GM23338 (cell line): ENCODE data around the gene POLR2B. TPM values are rescaled to one million over a fixed set of nuclear protein-coding genes. Genes with fewer than 3 reads are reported as not detected.

Experiments used
- ATAC-seq: fragments of 200-7000 bp; cut with Tn5 transposase; 3 replicates; pipeline ENCODE4 v1.9.1; 2020
- DNase-seq: peaks from one replicate; pipeline ENCODE4 v3.0.0-alpha.2; 2015; ENCODE audit warnings: low spot score
- H2AFZ ChIP-seq: fragments of 200-600 bp; sonication (generic); 2 replicates; pipeline ENCODE4 v1.8.0; 2016; ENCODE audit warnings: antibody characterized with exemption, mild to moderate bottlenecking, moderate library complexity
- H3F3A ChIP-seq: fragments of 200-600 bp; sonication (generic); replicated peaks from 2 replicates; pipeline ENCODE4 v1.8.0; 2017; ENCODE audit warnings: antibody characterized with exemption, mixed run types, low read depth
- H3K27ac ChIP-seq: fragments of 200-600 bp; sonication (generic); 2 replicates; pipeline ENCODE4 v1.6.1; 2016; ENCODE audit warnings: low read depth
- H3K27me3 ChIP-seq: fragments of 200-600 bp; sonication (generic); 2 replicates; pipeline ENCODE4 v1.8.0; 2016; ENCODE audit warnings: mild to moderate bottlenecking, mixed run types, moderate library complexity; ENCODE audit not compliant: insufficient read depth
- H3K36me3 ChIP-seq: fragments of 200-600 bp; sonication (generic); 2 replicates; pipeline ENCODE4 v1.8.0; 2016; ENCODE audit warnings: mild to moderate bottlenecking; ENCODE audit not compliant: insufficient read depth
- H3K4me1 ChIP-seq: fragments of 200-600 bp; sonication (generic); 2 replicates; pipeline ENCODE4 v1.8.0; 2016; ENCODE audit warnings: mild to moderate bottlenecking, moderate library complexity; ENCODE audit not compliant: insufficient read depth
- H3K4me2 ChIP-seq: fragments of 200-600 bp; sonication (generic); 2 replicates; pipeline ENCODE4 v1.7.1; 2017; ENCODE audit warnings: mixed run types
- H3K4me3 ChIP-seq: fragments of 200-600 bp; sonication (generic); 2 replicates; pipeline ENCODE4 v1.6.1; 2016; ENCODE audit warnings: mixed run types
- H3K79me2 ChIP-seq: fragments of 200-600 bp; sonication (generic); replicated peaks from 2 replicates; pipeline ENCODE4 v1.8.0; 2017; ENCODE audit warnings: mild to moderate bottlenecking; ENCODE audit not compliant: insufficient read depth
- H3K9me2 ChIP-seq: fragments of 200-600 bp; sonication (generic); 2 replicates; pipeline ENCODE4 v1.8.0; 2017; ENCODE audit not compliant: insufficient read depth
- H4K20me1 ChIP-seq: fragments of 200-600 bp; sonication (generic); replicated peaks from 2 replicates; pipeline ENCODE4 v1.8.0; 2017; ENCODE audit warnings: mild to moderate bottlenecking; ENCODE audit not compliant: insufficient read depth
- H3K27ac Mint-ChIP-seq: 2 replicates; pipeline ENCODE4 v1.8.0; 2020; ENCODE audit warnings: inconsistent platforms, mild to moderate bottlenecking, moderate library complexity, mixed read lengths
- H3K27me3 Mint-ChIP-seq: 3 replicates; pipeline ENCODE4 v1.8.0; 2022; ENCODE audit warnings: low read depth, mild to moderate bottlenecking, moderate library complexity, mixed read lengths, inconsistent platforms; ENCODE audit not compliant: insufficient read depth, poor library complexity
- H3K36me3 Mint-ChIP-seq: 3 replicates; pipeline ENCODE4 v1.8.0; 2021; ENCODE audit warnings: low read depth, mild to moderate bottlenecking, inconsistent platforms, moderate library complexity, mixed read lengths
- H3K4me1 Mint-ChIP-seq: 3 replicates; pipeline ENCODE4 v1.8.0; 2020; ENCODE audit warnings: mild to moderate bottlenecking, inconsistent platforms, mixed read lengths
- H3K4me3 Mint-ChIP-seq: 3 replicates; pipeline ENCODE4 v1.8.0; 2021; ENCODE audit warnings: moderate library complexity, mild to moderate bottlenecking, inconsistent platforms, mixed read lengths
- H3K9me3 Mint-ChIP-seq: 3 replicates; pipeline ENCODE4 v1.8.0; 2020; ENCODE audit warnings: moderate library complexity, mild to moderate bottlenecking, inconsistent platforms, mixed read lengths
- CREB1 ChIP-seq: fragments of 250-450 bp; sonication (Bioruptor Pico); IDR thresholded peaks from 2 replicates; pipeline ENCODE4 v1.5.0; 2020; ENCODE audit warnings: low read depth, mild to moderate bottlenecking, moderate library complexity
- ETS1 ChIP-seq: IDR thresholded peaks from 2 replicates; pipeline ENCODE4 v1.6.1; 2016; ENCODE audit warnings: antibody characterized with exemption
- EZH2 ChIP-seq: fragments of 200-600 bp; sonication (generic); IDR thresholded peaks from one replicate; pipeline ENCODE4 v1.8.0; 2017; ENCODE audit warnings: antibody characterized with exemption, mild to moderate bottlenecking, low read depth; ENCODE audit not compliant: unreplicated experiment
- EZH2phosphoT487 ChIP-seq: fragments of 200-600 bp; sonication (generic); IDR thresholded peaks from one replicate; pipeline ENCODE4 v1.8.1; 2018; ENCODE audit warnings: antibody characterized with exemption; ENCODE audit not compliant: unreplicated experiment
- JUNB ChIP-seq: IDR thresholded peaks from one replicate; pipeline ENCODE4 v1.6.1; 2016; ENCODE audit warnings: antibody characterized with exemption; ENCODE audit not compliant: unreplicated experiment
- NANOG ChIP-seq: IDR thresholded peaks from 2 replicates; pipeline ENCODE4 v1.6.1; 2016; ENCODE audit warnings: antibody characterized with exemption, borderline replicate concordance
- POLR2AphosphoS5 ChIP-seq: IDR thresholded peaks from 2 replicates; pipeline ENCODE4 v1.6.1; 2016; ENCODE audit warnings: antibody characterized with exemption, low read depth
- STAT1 ChIP-seq: IDR thresholded peaks from one replicate; pipeline ENCODE4 v1.6.1; 2016; ENCODE audit warnings: antibody characterized with exemption; ENCODE audit not compliant: unreplicated experiment
- ZNF114 ChIP-seq: fragments of 250-450 bp; sonication (Bioruptor Pico); IDR thresholded peaks from 2 replicates; pipeline ENCODE4 v1.5.0; 2020; ENCODE audit warnings: mild to moderate bottlenecking, moderate library complexity
- ZNF331 ChIP-seq: fragments of 250-450 bp; sonication (Bioruptor Pico); IDR thresholded peaks from 2 replicates; pipeline ENCODE4 v1.5.0; 2020; ENCODE audit warnings: low read depth, mild to moderate bottlenecking, moderate library complexity
- polyA plus RNA-seq: library from polyadenylated mRNA; unstranded; fragments of >200 nt; fragmentation: Nextera tagmentation; extraction: Ambion mirVana; gene quantifications from 2 replicates; pipeline ENCODE4 v1.2.1, GENCODE V29; 2016
- total RNA-seq: library from RNA; depleted of rRNA; stranded (reverse); fragments of >200 nt; shearing (Covaris generic); gene quantifications from 2 replicates; pipeline ENCODE4 v1.2.3, GENCODE V29; 2014
- TF ChIP-seq, protein P1 (sequence below): fragments of 250-450 bp; sonication (Bioruptor Pico); IDR thresholded peaks from 2 replicates; pipeline ENCODE4 v1.5.0; 2020; ENCODE audit warnings: mild to moderate bottlenecking, moderate library complexity
- TF ChIP-seq, protein P2 (sequence below), 2 experiments: fragments of 200-600 bp in 1 of 2; sonication (generic) in 1 of 2; conservative IDR thresholded peaks; 2 replicates each; pipeline versions ENCODE4 v1.5.1 to v1.6.1; 2016 to 2017; ENCODE audit warnings: antibody characterized with exemption in 2 of 2, low read depth in 2 of 2, mild to moderate bottlenecking in 2 of 2, moderate library complexity in 1 of 2
- TF ChIP-seq, protein P3 (sequence below): IDR thresholded peaks from one replicate; pipeline ENCODE4 v1.6.1; 2018; ENCODE audit warnings: antibody characterized with exemption; ENCODE audit not compliant: unreplicated experiment

POLR2B gene
- total and polyA plus RNA-seq, 2 experiments from 2014 or later: 56.5 to 165 TPM

GRCh38 chr4:57071326-57071725, 92.6 kb downstream of the POLR2B start:
- ATAC-seq (no peak), DNase-seq (no peak)
- Histone ChIP-seq H3K4me2 (no peak overlapping the region), H3K4me1 (no peaks in the 10 kb centered on the region), H2AFZ (no peak overlapping the region; the same call in 1 of the 2 replicates), H3F3A (no peaks in the 10 kb centered on the region), H3K79me2 (no peaks in the 10 kb centered on the region), H3K4me3 (no peak overlapping the region), H4K20me1 (no peaks in the 10 kb centered on the region), H3K27me3 (no peaks in the 10 kb centered on the region), H3K36me3 (no peaks in the 10 kb centered on the region), H3K9me2 (0 out of 2 replicates have a peak, but pooled peaks cover 7% of the 10 kb centered on the region), H3K27ac (no peak overlapping the region)
- H3K4me3 Mint-ChIP-seq: no peak overlapping the region
- no peaks in the 10 kb centered on the region for H3K36me3 Mint-ChIP-seq
- no peaks in the 10 kb centered on the region for H3K4me1 Mint-ChIP-seq
- no peaks in the 10 kb centered on the region for H3K9me3 Mint-ChIP-seq
- no peak overlapping the region for H3K27ac Mint-ChIP-seq
- TF ChIP-seq, protein P1, sequence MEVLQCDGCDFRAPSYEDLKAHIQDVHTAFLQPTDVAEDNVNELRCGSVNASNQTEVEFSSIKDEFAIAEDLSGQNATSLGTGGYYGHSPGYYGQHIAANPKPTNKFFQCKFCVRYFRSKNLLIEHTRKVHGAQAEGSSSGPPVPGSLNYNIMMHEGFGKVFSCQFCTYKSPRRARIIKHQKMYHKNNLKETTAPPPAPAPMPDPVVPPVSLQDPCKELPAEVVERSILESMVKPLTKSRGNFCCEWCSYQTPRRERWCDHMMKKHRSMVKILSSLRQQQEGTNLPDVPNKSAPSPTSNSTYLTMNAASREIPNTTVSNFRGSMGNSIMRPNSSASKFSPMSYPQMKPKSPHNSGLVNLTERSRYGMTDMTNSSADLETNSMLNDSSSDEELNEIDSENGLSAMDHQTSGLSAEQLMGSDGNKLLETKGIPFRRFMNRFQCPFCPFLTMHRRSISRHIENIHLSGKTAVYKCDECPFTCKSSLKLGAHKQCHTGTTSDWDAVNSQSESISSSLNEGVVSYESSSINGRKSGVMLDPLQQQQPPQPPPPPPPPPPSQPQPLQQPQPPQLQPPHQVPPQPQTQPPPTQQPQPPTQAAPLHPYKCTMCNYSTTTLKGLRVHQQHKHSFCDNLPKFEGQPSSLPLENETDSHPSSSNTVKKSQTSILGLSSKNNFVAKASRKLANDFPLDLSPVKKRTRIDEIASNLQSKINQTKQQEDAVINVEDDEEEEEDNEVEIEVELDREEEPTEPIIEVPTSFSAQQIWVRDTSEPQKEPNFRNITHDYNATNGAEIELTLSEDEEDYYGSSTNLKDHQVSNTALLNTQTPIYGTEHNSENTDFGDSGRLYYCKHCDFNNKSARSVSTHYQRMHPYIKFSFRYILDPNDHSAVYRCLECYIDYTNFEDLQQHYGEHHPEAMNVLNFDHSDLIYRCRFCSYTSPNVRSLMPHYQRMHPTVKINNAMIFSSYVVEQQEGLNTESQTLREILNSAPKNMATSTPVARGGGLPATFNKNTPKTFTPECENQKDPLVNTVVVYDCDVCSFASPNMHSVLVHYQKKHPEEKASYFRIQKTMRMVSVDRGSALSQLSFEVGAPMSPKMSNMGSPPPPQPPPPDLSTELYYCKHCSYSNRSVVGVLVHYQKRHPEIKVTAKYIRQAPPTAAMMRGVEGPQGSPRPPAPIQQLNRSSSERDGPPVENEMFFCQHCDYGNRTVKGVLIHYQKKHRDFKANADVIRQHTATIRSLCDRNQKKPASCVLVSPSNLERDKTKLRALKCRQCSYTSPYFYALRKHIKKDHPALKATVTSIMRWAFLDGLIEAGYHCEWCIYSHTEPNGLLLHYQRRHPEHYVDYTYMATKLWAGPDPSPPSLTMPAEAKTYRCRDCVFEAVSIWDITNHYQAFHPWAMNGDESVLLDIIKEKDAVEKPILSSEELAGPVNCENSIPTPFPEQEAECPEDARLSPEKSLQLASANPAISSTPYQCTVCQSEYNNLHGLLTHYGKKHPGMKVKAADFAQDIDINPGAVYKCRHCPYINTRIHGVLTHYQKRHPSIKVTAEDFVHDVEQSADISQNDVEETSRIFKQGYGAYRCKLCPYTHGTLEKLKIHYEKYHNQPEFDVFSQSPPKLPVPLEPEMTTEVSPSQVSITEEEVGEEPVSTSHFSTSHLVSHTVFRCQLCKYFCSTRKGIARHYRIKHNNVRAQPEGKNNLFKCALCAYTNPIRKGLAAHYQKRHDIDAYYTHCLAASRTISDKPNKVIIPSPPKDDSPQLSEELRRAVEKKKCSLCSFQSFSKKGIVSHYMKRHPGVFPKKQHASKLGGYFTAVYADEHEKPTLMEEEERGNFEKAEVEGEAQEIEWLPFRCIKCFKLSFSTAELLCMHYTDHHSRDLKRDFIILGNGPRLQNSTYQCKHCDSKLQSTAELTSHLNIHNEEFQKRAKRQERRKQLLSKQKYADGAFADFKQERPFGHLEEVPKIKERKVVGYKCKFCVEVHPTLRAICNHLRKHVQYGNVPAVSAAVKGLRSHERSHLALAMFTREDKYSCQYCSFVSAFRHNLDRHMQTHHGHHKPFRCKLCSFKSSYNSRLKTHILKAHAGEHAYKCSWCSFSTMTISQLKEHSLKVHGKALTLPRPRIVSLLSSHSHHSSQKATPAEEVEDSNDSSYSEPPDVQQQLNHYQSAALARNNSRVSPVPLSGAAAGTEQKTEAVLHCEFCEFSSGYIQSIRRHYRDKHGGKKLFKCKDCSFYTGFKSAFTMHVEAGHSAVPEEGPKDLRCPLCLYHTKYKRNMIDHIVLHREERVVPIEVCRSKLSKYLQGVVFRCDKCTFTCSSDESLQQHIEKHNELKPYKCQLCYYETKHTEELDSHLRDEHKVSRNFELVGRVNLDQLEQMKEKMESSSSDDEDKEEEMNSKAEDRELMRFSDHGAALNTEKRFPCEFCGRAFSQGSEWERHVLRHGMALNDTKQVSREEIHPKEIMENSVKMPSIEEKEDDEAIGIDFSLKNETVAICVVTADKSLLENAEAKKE (CRISPR knock-in tag): no peak
- TF ChIP-seq EZH2phosphoT487: no peak
- TF ChIP-seq CREB1 (CRISPR knock-in tag): no peak
- TF ChIP-seq STAT1: no peak
- TF ChIP-seq, protein P2, sequence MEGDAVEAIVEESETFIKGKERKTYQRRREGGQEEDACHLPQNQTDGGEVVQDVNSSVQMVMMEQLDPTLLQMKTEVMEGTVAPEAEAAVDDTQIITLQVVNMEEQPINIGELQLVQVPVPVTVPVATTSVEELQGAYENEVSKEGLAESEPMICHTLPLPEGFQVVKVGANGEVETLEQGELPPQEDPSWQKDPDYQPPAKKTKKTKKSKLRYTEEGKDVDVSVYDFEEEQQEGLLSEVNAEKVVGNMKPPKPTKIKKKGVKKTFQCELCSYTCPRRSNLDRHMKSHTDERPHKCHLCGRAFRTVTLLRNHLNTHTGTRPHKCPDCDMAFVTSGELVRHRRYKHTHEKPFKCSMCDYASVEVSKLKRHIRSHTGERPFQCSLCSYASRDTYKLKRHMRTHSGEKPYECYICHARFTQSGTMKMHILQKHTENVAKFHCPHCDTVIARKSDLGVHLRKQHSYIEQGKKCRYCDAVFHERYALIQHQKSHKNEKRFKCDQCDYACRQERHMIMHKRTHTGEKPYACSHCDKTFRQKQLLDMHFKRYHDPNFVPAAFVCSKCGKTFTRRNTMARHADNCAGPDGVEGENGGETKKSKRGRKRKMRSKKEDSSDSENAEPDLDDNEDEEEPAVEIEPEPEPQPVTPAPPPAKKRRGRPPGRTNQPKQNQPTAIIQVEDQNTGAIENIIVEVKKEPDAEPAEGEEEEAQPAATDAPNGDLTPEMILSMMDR (conservative IDR thresholded peaks at IDR 0.05; ENCODE audit: low read depth in 2 of 2): no peak
- TF ChIP-seq JUNB: no peak
- no peak for TF ChIP-seq ZNF331 (CRISPR knock-in tag)
- TF ChIP-seq, protein P3, sequence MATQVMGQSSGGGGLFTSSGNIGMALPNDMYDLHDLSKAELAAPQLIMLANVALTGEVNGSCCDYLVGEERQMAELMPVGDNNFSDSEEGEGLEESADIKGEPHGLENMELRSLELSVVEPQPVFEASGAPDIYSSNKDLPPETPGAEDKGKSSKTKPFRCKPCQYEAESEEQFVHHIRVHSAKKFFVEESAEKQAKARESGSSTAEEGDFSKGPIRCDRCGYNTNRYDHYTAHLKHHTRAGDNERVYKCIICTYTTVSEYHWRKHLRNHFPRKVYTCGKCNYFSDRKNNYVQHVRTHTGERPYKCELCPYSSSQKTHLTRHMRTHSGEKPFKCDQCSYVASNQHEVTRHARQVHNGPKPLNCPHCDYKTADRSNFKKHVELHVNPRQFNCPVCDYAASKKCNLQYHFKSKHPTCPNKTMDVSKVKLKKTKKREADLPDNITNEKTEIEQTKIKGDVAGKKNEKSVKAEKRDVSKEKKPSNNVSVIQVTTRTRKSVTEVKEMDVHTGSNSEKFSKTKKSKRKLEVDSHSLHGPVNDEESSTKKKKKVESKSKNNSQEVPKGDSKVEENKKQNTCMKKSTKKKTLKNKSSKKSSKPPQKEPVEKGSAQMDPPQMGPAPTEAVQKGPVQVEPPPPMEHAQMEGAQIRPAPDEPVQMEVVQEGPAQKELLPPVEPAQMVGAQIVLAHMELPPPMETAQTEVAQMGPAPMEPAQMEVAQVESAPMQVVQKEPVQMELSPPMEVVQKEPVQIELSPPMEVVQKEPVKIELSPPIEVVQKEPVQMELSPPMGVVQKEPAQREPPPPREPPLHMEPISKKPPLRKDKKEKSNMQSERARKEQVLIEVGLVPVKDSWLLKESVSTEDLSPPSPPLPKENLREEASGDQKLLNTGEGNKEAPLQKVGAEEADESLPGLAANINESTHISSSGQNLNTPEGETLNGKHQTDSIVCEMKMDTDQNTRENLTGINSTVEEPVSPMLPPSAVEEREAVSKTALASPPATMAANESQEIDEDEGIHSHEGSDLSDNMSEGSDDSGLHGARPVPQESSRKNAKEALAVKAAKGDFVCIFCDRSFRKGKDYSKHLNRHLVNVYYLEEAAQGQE: no peak
- no peak for TF ChIP-seq NANOG
- TF ChIP-seq ETS1: no peak
- TF ChIP-seq EZH2: no peak
- TF ChIP-seq POLR2AphosphoS5: no peak
- no peak for TF ChIP-seq ZNF114 (CRISPR knock-in tag)
- H3K27me3 Mint-ChIP-seq: peaks cover 4% of the 10 kb centered on the region
